BJ (cell line): ENCODE data around the gene C2CD2. TPM values are rescaled to one million over a fixed set of nuclear protein-coding genes. Genes with fewer than 3 reads are reported as not detected.
"Not testable (repeated sequence)": the region's sequence is repeated elsewhere in the genome, so short reads cannot be mapped to it uniquely, and the experiment has no call there.

Source experiments
- CTCF ChIA-PET: fragments of 350-600 bp; formaldehyde crosslinking; extraction: SDS; loops from one replicate; lab custom pipeline; 2021; ENCODE audit warnings: antibody characterized with exemption, inconsistent platforms; lab: Yijun Ruan, JAX
- POLR2A ChIA-PET: fragments of 300-600 bp; sonication (Branson Sonifier 250); formaldehyde crosslinking; extraction: SDS; loops from one replicate; lab custom pipeline; 2021; ENCODE audit warnings: antibody characterized with exemption; lab: Charles Lee
- DNase-seq: peaks from one replicate; pipeline ENCODE4 v3.0.0-alpha.2; 2011; ENCODE audit warnings: low read depth
- H3K27me3 ChIP-seq: 2 replicates; pipeline ENCODE4 v1.6.0; 2011; ENCODE audit warnings: low read length; ENCODE audit not compliant: control insufficient read depth, insufficient read depth
- H3K36me3 ChIP-seq: 2 replicates; pipeline ENCODE4 v1.5.1; 2011; ENCODE audit warnings: low read length; ENCODE audit not compliant: control insufficient read depth, insufficient read depth
- H3K4me3 ChIP-seq: 2 replicates; pipeline ENCODE4 v1.5.1; 2011; ENCODE audit warnings: low read depth, mild to moderate bottlenecking, control low read depth, low read length
- CTCF ChIP-seq: IDR thresholded peaks from 2 replicates; pipeline ENCODE4 v1.5.1; 2011; ENCODE audit warnings: low read depth, mild to moderate bottlenecking, control low read depth, inconsistent platforms, low read length, moderate library complexity; ENCODE audit not compliant: insufficient read depth
- polyA plus RNA-seq: library from polyadenylated mRNA; depleted of rRNA; stranded (reverse); fragments of >200 nt; gene quantifications from 2 replicates; pipeline ENCODE4 v1.2.3, GENCODE V29; 2011

The C2CD2 gene
- polyA plus RNA-seq, 1 experiment, result 21.9 TPM

GRCh38 chr21:41950941-41951351 is 2.9 kb downstream of the C2CD2 start:
- TF ChIP-seq CTCF, result no peak
- Histone ChIP-seq H3K36me3 (peaks cover 1% of the 10 kb centered on the region; the same call in 1 of the 2 replicates), H3K4me3 (no peak overlapping the region), H3K27me3 (no peaks in the 10 kb centered on the region)
- ChIA-PET POLR2A (no interaction called here), CTCF (no interaction called here)
- no peak for DNase-seq

GRCh38 chr21:41949631-41950030 is 4.2 kb downstream of the C2CD2 start:
- DNase-seq, POLR2A ChIA-PET, H3K27me3 ChIP-seq, H3K4me3 ChIP-seq, H3K36me3 ChIP-seq: not testable (repeated sequence)
- CTCF ChIA-PET, result interaction anchor here (0.7 kb wide), 1 partner anchor 11 kb away, joined by 3 read pairs; no protein-coding TSS in a partner anchor

GRCh38 chr21:41948901-41949300 is 4.9 kb downstream of the C2CD2 start:
- CTCF ChIA-PET, result interaction anchor here (0.7 to 1.4 kb wide), 2 partner anchors 9 to 12 kb away, joined by 3 read pairs; no protein-coding TSS in a partner anchor

GRCh38 chr21:41948078-41948895 is 5.5 kb downstream of the C2CD2 start:
- Histone ChIP-seq H3K36me3 (peaks cover 1% of the 10 kb centered on the region; the same call in 1 of the 2 replicates), H3K4me3 (no peak overlapping the region), H3K27me3 (no peaks in the 10 kb centered on the region)
- ChIA-PET POLR2A (no interaction called here), CTCF (interaction anchor here (1.2 to 1.6 kb wide), 4 partner anchors 10 to 169 kb away, joined by 3 to 5 read pairs (median 4); no protein-coding TSS in a partner anchor)
- TF ChIP-seq CTCF, result no peak
- no peak for DNase-seq

More at GRCh38 chr21:41948901-41949300, 4.9 kb downstream of the C2CD2 start:
- Histone ChIP-seq H3K36me3 (peaks cover 1% of the 10 kb centered on the region; the same call in 1 of the 2 replicates), H3K4me3 (no peak overlapping the region), H3K27me3 (no peaks in the 10 kb centered on the region)
- no peak for TF ChIP-seq CTCF
- POLR2A ChIA-PET, result no interaction called here
- DNase-seq, result no peak

GRCh38 chr21:41945982-41946381 is 7.8 kb downstream of the C2CD2 start:
- no peaks in the 10 kb centered on the region for H3K27me3 ChIP-seq
- DNase-seq, result no peak
- ChIA-PET POLR2A (no interaction called here), CTCF (no interaction called here)
- TF ChIP-seq CTCF, result no peak
- no peak overlapping the region for H3K4me3 ChIP-seq
- peaks cover 2% of the 10 kb centered on the region for H3K36me3 ChIP-seq
